Suprapubic skin (tissue), 4 donors: ENCODE data around the gene ARID1B. TPM values are rescaled to one million over a fixed set of nuclear protein-coding genes. Genes with fewer than 3 reads are reported as not detected.

Experiments used
- DNase-seq, 2 donors: peaks; one replicate each; pipeline ENCODE4 v3.0.0-alpha.2; 2019; ENCODE audit warnings: low spot score in 2 of 2
- H3K27ac ChIP-seq: fragments of 200-600 bp; sonication (generic); one replicate; pipeline ENCODE4 v1.5.1; 2019
- H3K27me3 ChIP-seq: fragments of 200-600 bp; sonication (generic); one replicate; pipeline ENCODE4 v1.5.1; 2019
- H3K36me3 ChIP-seq: fragments of 200-600 bp; sonication (generic); one replicate; pipeline ENCODE4 v1.5.1; 2019
- H3K4me1 ChIP-seq: fragments of 200-600 bp; sonication (generic); one replicate; pipeline ENCODE4 v1.5.1; 2019
- H3K4me3 ChIP-seq: fragments of 200-600 bp; sonication (generic); one replicate; pipeline ENCODE4 v1.5.1; 2019; ENCODE audit warnings: mild to moderate bottlenecking
- H3K9me3 ChIP-seq: fragments of 200-600 bp; sonication (generic); one replicate; pipeline ENCODE4 v1.5.1; 2019
- CTCF ChIP-seq, 2 donors: fragments of 200-600 bp in 1 of 2; fragments of 450-650 bp in 1 of 2; sonication (generic) in 1 of 2; IDR thresholded peaks; one replicate each; pipeline ENCODE4 v1.5.1; 2016 to 2019; ENCODE audit warnings: antibody characterized with exemption in 2 of 2, mild to moderate bottlenecking in 1 of 2, moderate library complexity in 1 of 2
- EP300 ChIP-seq: sonication (generic); formaldehyde crosslinking; IDR thresholded peaks from one replicate; pipeline ENCODE4 v1.6.1; 2017; ENCODE audit warnings: antibody characterized with exemption
- POLR2A ChIP-seq, 2 donors: fragments of 450-650 bp; IDR thresholded peaks; one replicate each; pipeline ENCODE4 v1.6.1; 2017; ENCODE audit warnings: antibody characterized with exemption in 2 of 2, mild to moderate bottlenecking in 2 of 2, moderate library complexity in 2 of 2
- POLR2AphosphoS5 ChIP-seq, 3 donors: sonication (generic); formaldehyde crosslinking; IDR thresholded peaks; one replicate each; pipeline ENCODE4 v1.6.1; 2017; ENCODE audit warnings: antibody characterized with exemption in 3 of 3
- WGBS: methylation state at CpG from one replicate; pipeline ENCODE4 v1.1.5; 2018; 5-methylcytosine and 5-hydroxymethylcytosine counted together
- total RNA-seq, 4 donors: library from RNA; depleted of rRNA; stranded (reverse); fragments of >200 nt; gene quantifications; one replicate each; pipeline ENCODE4 v1.1.0, GENCODE V29; 2016

Gene ARID1B
- total RNA-seq, 4 donors from 2014 or later = 102 to 233 (median 129) TPM

- TF ChIP-seq POLR2AphosphoS5 (IDR thresholded peaks at IDR 0.05) (no peak), POLR2A (IDR thresholded peaks at IDR 0.05) (no peak), CTCF (IDR thresholded peaks at IDR 0.05) (no peak), EP300 (no peak)
- DNase-seq = no peak
- WGBS = 97% methylated on average over 2 of the region's 2 CpGs
Observed at GRCh38 chr6:156970595-156971112, 193.5 kb downstream of the ARID1B start.

GRCh38 chr6:156971153-156971885 lies 194.1 kb downstream of the ARID1B start:
- H3K9me3 ChIP-seq = no peaks in the 10 kb centered on the region
- H3K4me3 ChIP-seq = no peak overlapping the region
- H3K27me3 ChIP-seq = no peaks in the 10 kb centered on the region
- no peak for DNase-seq
- H3K4me1 ChIP-seq = peaks cover 18% of the 10 kb centered on the region
- 69% methylated on average over 7 of the region's 7 CpGs for WGBS
- no peaks in the 10 kb centered on the region for H3K36me3 ChIP-seq
- H3K27ac ChIP-seq = no peak overlapping the region
- TF ChIP-seq CTCF (IDR thresholded peaks at IDR 0.05) (no peak), POLR2A (IDR thresholded peaks at IDR 0.05) (no peak), POLR2AphosphoS5 (IDR thresholded peaks at IDR 0.05) (no peak), EP300 (no peak)

More at GRCh38 chr6:156970595-156971112, 193.5 kb downstream of the ARID1B start:
- H3K4me3 ChIP-seq = no peak overlapping the region
- no peak overlapping the region for H3K27ac ChIP-seq
- H3K27me3 ChIP-seq = no peaks in the 10 kb centered on the region
- H3K4me1 ChIP-seq = peaks cover 18% of the 10 kb centered on the region
- H3K36me3 ChIP-seq = no peaks in the 10 kb centered on the region
- no peaks in the 10 kb centered on the region for H3K9me3 ChIP-seq

- DNase-seq = no peak
- Histone ChIP-seq H3K27me3 (no peaks in the 10 kb centered on the region), H3K27ac (no peak overlapping the region), H3K4me3 (no peak overlapping the region), H3K36me3 (no peaks in the 10 kb centered on the region), H3K4me1 (peaks cover 18% of the 10 kb centered on the region), H3K9me3 (no peaks in the 10 kb centered on the region)
- TF ChIP-seq POLR2AphosphoS5 (IDR thresholded peaks at IDR 0.05) (no peak), CTCF (IDR thresholded peaks at IDR 0.05) (no peak), POLR2A (IDR thresholded peaks at IDR 0.05) (no peak), EP300 (no peak)
- 86% methylated on average over 3 of the region's 3 CpGs for WGBS
Observed at GRCh38 chr6:156972145-156972544, 195.0 kb downstream of the ARID1B start.

GRCh38 chr6:156974830-156975261 lies 197.7 kb downstream of the ARID1B start:
- no peak for TF ChIP-seq EP300
- no peak for TF ChIP-seq POLR2A (IDR thresholded peaks at IDR 0.05)
- no peak for TF ChIP-seq POLR2AphosphoS5 (IDR thresholded peaks at IDR 0.05)
- no peak for TF ChIP-seq CTCF (IDR thresholded peaks at IDR 0.05)
- H3K4me3 ChIP-seq = no peak overlapping the region
- DNase-seq = no peak
- H3K27ac ChIP-seq = no peak overlapping the region
- H3K36me3 ChIP-seq = no peaks in the 10 kb centered on the region
- WGBS = 91% methylated on average over 2 of the region's 2 CpGs
- H3K27me3 ChIP-seq = no peaks in the 10 kb centered on the region
- H3K4me1 ChIP-seq = peaks cover 41% of the 10 kb centered on the region
- no peaks in the 10 kb centered on the region for H3K9me3 ChIP-seq

GRCh38 chr6:156975414-156975813 lies 198.2 kb downstream of the ARID1B start:
- H3K9me3 ChIP-seq = no peaks in the 10 kb centered on the region

More at GRCh38 chr6:156975414-156975813, 198.2 kb downstream of the ARID1B start:
- WGBS = 97% methylated on average over 4 of the region's 4 CpGs
- no peaks in the 10 kb centered on the region for H3K27me3 ChIP-seq
- no peaks in the 10 kb centered on the region for H3K36me3 ChIP-seq
- H3K27ac ChIP-seq = no peak overlapping the region
- TF ChIP-seq POLR2A (IDR thresholded peaks at IDR 0.05) (no peak), EP300 (no peak), CTCF (IDR thresholded peaks at IDR 0.05) (no peak), POLR2AphosphoS5 (IDR thresholded peaks at IDR 0.05) (no peak)
- no peak for DNase-seq
- peaks cover 42% of the 10 kb centered on the region for H3K4me1 ChIP-seq
- H3K4me3 ChIP-seq = no peak overlapping the region
